Coronary artery (tissue), 2 donors: ENCODE data around the gene UPK3A.
"Not testable (repeated sequence)": the region's sequence is repeated elsewhere in the genome, so short reads cannot be mapped to it uniquely, and the experiment has no call there.

ENCODE experiments used
- DNase-seq: peaks from one replicate; pipeline ENCODE4 v3.0.0-alpha.2; 2017; ENCODE audit warnings: low spot score
- H3K27ac ChIP-seq, 2 donors: fragments of 200-600 bp; sonication (generic); one replicate each; pipeline ENCODE4 v1.5.1; 2016 to 2019
- H3K4me3 ChIP-seq: fragments of 200-600 bp; sonication (generic); 2 replicates; pipeline ENCODE4 v1.5.1; 2016; ENCODE audit warnings: mild to moderate bottlenecking, moderate library complexity
- TF ChIP-seq, protein P1 (sequence below): fragments of 200-600 bp; sonication (generic); IDR thresholded peaks from one replicate; pipeline ENCODE4 v1.5.1; 2019; ENCODE audit warnings: antibody characterized with exemption

Gene UPK3A

DNA sequence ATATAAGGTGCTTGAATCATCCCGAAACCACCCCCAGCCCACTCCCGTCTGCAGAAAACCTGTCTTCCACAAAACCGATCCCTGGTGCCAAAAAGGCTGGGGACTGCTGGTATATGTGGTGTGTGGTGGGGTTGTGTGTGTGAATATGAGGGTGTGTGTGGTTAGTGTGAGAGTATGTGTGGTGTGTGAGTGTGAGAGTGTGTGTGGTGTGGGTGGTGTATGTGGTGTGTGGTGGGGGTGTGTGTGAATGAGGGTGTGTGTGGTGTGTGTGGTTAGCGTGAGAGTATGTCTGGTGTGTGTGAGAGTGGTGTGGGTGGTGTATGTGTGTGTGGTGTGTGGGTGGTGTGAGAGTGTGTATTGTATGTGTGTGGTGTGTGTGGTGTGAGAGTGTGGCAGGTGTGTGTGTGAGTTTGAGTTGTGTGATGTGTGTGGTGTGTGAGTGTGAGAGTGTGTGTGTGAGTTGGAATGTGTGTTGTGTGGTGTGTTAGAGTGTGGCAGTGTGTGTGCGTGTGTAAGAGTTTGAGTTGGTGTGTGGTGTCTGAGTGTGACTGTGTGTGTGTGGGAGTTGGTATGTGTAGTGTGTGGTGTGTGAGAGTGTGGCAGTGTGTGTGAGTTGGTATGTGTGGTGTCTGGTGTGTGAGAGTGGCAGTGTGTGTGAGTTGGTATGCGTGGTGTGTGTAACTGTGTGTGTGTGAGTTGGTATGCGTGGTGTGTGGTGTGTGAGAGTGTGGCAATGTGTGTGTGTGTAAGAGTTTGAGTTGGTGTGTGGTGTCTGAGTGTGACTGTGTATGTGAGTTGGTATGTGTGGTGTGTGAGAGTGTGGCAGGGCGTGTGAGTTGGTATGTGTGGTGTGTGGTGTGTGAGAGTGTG, 6.5 kb downstream of the UPK3A start:
- Histone ChIP-seq H3K27ac (no peak overlapping the region), H3K4me3 (no peak overlapping the region)
- TF ChIP-seq, protein P1, sequence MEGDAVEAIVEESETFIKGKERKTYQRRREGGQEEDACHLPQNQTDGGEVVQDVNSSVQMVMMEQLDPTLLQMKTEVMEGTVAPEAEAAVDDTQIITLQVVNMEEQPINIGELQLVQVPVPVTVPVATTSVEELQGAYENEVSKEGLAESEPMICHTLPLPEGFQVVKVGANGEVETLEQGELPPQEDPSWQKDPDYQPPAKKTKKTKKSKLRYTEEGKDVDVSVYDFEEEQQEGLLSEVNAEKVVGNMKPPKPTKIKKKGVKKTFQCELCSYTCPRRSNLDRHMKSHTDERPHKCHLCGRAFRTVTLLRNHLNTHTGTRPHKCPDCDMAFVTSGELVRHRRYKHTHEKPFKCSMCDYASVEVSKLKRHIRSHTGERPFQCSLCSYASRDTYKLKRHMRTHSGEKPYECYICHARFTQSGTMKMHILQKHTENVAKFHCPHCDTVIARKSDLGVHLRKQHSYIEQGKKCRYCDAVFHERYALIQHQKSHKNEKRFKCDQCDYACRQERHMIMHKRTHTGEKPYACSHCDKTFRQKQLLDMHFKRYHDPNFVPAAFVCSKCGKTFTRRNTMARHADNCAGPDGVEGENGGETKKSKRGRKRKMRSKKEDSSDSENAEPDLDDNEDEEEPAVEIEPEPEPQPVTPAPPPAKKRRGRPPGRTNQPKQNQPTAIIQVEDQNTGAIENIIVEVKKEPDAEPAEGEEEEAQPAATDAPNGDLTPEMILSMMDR, result no peak
- DNase-seq, result no peak

DNA sequence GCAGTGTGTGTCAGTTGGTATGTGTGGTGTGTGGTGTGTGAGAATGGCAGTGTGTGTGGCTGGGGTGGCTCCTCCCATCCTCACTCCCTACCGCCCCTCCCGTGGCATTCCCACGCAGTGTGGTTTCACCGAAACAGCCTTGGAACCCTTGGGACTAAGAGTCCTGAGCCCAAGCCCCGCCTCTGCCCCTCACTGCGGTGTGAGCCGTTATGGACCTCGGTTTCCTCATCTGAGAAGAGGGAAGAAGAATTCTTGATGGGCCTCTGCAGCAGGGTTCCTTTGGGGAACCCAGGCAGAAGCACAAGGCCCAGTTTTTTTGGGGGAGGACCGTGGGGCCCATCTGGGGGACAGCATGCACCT, 7.2 kb downstream of the UPK3A start:
- Histone ChIP-seq H3K4me3 (no peak overlapping the region), H3K27ac (no peak overlapping the region)
- TF ChIP-seq, protein P1, result no peak
- DNase-seq, result no peak

DNA sequence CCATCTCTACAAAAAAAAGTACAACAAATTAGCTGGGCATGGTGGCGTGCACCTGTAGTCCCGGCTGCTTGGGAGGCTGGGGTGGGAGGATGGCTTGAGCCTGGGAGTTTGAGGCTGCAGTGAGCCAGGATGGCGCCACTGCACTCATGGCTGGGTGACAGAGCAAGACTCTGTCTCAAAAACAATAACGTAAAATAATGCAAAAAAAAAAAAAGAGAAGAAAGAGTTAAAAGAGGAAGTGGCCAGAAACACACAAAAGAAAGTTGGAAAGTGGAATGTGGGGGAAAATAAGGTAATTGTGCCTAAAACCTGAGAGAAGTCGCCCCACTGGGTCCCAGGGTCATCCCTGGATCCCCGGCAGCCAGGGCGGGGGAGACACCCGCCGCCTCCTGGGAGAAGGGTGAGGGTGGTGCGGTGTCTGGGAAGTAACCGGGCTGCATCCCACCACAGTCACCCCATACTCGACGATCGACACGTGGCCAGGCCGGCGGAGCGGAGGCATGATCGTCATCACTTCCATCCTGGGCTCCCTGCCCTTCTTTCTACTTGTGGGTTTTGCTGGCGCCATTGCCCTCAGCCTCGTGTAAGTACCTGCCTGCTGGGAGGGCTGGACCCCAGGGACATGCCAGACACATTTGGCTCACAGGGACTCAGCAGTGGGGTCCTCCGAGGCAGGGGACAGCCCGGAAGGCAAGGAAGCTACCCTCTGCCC, 8.1 kb downstream of the UPK3A start:
- H3K27ac ChIP-seq, result no peak overlapping the region
- TF ChIP-seq, protein P1, result no peak
- no peak for DNase-seq
- H3K4me3 ChIP-seq, result no peak overlapping the region

DNA sequence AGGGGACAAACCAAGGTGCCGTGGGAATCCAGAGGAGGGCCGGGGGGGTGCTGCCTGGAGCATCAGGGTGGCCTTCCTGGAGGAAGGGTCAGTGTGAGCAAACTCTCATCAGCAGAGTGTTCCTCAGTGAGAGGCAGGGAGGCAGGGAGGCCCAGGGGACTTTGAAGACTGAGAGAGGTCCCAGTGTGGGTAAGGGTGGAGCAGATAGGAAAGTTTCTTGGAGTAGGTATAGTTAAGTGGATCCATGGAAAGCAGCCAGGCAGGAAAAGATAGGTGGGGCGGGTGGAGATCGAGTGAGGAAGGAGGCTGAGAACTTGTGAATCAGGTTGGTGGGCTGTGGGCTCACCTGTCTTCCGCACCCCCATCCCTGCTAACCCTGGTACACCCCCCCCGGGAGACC, 9.3 kb downstream of the UPK3A start:
- TF ChIP-seq, protein P1, result no peak
- no peak for DNase-seq
- Histone ChIP-seq H3K4me3 (no peak overlapping the region), H3K27ac (no peak overlapping the region)

DNA sequence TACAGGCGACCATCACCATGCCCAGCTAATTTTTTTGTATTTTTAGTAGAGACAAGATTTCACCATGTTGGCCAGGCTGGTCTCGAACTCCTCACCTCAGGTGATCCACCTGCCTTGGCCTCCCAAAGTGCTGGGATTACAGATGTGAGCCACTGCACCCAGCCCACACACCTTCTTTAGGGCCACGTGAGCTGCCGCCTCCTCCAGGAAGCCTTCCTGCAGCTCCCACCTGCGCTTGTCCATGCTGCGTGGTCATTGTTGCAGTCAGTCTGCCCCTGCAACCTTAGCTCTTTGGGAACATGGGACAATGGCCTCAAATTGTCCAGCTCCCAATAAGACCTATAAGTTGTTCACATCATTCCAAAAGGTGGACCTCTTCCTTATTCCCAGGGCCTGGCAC, 10.3 kb downstream of the UPK3A start:
- DNase-seq, H3K27ac ChIP-seq, H3K4me3 ChIP-seq: not testable (repeated sequence)

DNA sequence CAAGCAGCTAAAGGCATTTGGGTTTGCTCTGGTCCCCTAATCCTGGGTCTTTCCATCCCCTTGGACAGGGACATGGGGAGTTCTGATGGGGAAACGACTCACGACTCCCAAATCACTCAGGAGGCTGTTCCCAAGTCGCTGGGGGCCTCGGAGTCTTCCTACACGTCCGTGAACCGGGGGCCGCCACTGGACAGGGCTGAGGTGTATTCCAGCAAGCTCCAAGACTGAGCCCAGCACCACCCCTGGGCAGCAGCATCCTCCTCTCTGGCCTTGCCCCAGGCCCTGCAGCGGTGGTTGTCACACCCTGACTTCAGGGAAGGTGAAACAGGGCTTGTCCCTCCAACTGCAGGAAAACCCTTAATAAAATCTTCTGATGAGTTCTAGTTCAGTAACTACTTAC, 10.7 kb downstream of the UPK3A start:
- H3K27ac ChIP-seq, result no peak overlapping the region
- TF ChIP-seq, protein P1, result no peak
- DNase-seq, result no peak
- H3K4me3 ChIP-seq, result no peak overlapping the region

DNA sequence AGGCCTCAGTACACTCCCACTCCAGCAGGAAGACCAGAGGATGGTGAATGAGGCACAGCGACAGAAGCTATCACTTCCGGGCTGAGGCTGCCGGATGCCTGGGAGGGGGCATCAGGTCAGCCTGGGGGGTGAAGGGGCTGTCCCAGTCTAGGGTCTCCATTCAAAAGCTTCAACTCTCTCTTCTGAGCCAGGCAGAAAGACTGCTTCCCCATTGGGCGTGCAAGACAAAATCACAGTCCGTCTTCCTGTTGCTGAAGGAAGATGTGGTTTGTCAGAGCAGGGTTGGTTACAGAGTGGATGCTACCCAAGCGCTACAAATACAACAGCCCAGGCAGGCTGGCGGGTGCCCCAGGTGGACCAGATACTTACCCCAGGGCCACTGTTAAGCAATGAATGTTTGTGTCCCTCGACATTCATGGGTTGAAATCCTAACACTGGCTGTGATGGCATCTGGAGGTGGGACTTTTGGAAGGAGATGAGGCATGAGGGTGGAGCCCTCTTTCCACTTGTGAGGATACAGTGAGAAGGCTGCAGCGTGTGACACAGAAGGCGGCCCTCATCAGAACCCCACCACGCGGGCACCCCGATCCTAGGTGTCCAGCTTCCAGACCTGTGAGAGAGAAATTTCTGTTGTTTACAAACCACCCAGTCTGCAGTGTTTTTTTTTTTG, 12.0 kb downstream of the UPK3A start:
- H3K27ac ChIP-seq, result no peak overlapping the region
- H3K4me3 ChIP-seq, result no peak overlapping the region
- TF ChIP-seq, protein P1, result no peak
- no peak for DNase-seq
